ENCODE measurements around the gene C22orf31.
"Not testable (repeated sequence)": the region's sequence is repeated elsewhere in the genome, so short reads cannot be mapped to it uniquely, and the experiment has no call there.

The C22orf31 gene

GRCh38 chr22:29088809-29089208 lies 27.2 kb upstream of the C22orf31 start:
- Histone ChIP-seq H2AFZ (ENCODE audit: low read depth, low read length, severe bottlenecking) (no peak overlapping the region), H4K20me1 (ENCODE audit: low read depth, low read length) (no peaks in the 10 kb centered on the region), H3K4me2 (ENCODE audit: low read depth, low read length, poor library complexity, severe bottlenecking) (no peak overlapping the region), H3K27ac (ENCODE audit: low read depth, low read length) (no peak overlapping the region), H3K9me3 (ENCODE audit: insufficient read depth, low read length) (no peaks in the 10 kb centered on the region), H3K9ac (ENCODE audit: low read length) (no peak overlapping the region), H3F3A (ENCODE audit: insufficient read depth) (no peaks in the 10 kb centered on the region), H3K4me3 (ENCODE audit: insufficient read depth, low read length, poor library complexity, severe bottlenecking) (no peak overlapping the region), H3K36me3 (ENCODE audit: low read length) (no peaks in the 10 kb centered on the region), H3K79me2 (ENCODE audit: insufficient read depth, low read length) (no peaks in the 10 kb centered on the region), H3K9me2 (replicated peaks; ENCODE audit: insufficient read depth, low read length) (no peaks in the 10 kb centered on the region), H3K27me3 (ENCODE audit: low read length) (no peaks in the 10 kb centered on the region)
- TF ChIP-seq, protein P1, sequence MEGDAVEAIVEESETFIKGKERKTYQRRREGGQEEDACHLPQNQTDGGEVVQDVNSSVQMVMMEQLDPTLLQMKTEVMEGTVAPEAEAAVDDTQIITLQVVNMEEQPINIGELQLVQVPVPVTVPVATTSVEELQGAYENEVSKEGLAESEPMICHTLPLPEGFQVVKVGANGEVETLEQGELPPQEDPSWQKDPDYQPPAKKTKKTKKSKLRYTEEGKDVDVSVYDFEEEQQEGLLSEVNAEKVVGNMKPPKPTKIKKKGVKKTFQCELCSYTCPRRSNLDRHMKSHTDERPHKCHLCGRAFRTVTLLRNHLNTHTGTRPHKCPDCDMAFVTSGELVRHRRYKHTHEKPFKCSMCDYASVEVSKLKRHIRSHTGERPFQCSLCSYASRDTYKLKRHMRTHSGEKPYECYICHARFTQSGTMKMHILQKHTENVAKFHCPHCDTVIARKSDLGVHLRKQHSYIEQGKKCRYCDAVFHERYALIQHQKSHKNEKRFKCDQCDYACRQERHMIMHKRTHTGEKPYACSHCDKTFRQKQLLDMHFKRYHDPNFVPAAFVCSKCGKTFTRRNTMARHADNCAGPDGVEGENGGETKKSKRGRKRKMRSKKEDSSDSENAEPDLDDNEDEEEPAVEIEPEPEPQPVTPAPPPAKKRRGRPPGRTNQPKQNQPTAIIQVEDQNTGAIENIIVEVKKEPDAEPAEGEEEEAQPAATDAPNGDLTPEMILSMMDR (IDR thresholded peaks at IDR 0.05; ENCODE audit: insufficient read depth, low read length, poor library complexity, severe bottlenecking) = no peak
- no peak for TF ChIP-seq EZH2phosphoT487 (conservative IDR thresholded peaks at IDR 0.05; ENCODE audit: low read length)

- Histone ChIP-seq H3K9ac (ENCODE audit: low read length) (no peak overlapping the region), H3K4me2 (ENCODE audit: low read depth, low read length, poor library complexity, severe bottlenecking) (no peak overlapping the region), H2AFZ (ENCODE audit: low read depth, low read length, severe bottlenecking) (no peak overlapping the region), H4K20me1 (ENCODE audit: low read depth, low read length) (no peaks in the 10 kb centered on the region), H3K79me2 (ENCODE audit: insufficient read depth, low read length) (no peaks in the 10 kb centered on the region), H3K4me3 (ENCODE audit: insufficient read depth, low read length, poor library complexity, severe bottlenecking) (no peak overlapping the region), H3K9me3 (ENCODE audit: insufficient read depth, low read length) (no peaks in the 10 kb centered on the region), H3K27me3 (ENCODE audit: low read length) (no peaks in the 10 kb centered on the region), H3K9me2 (replicated peaks; ENCODE audit: insufficient read depth, low read length) (no peaks in the 10 kb centered on the region), H3F3A (ENCODE audit: insufficient read depth) (no peaks in the 10 kb centered on the region), H3K36me3 (ENCODE audit: low read length) (no peaks in the 10 kb centered on the region), H3K27ac (ENCODE audit: low read depth, low read length) (no peak overlapping the region)
- TF ChIP-seq EZH2phosphoT487 (conservative IDR thresholded peaks at IDR 0.05; ENCODE audit: low read length) = no peak
- TF ChIP-seq, protein P1 (IDR thresholded peaks at IDR 0.05; ENCODE audit: insufficient read depth, low read length, poor library complexity, severe bottlenecking) = no peak
Observed at GRCh38 chr22:29087012-29087411, 25.4 kb upstream of the C22orf31 start.

DNA sequence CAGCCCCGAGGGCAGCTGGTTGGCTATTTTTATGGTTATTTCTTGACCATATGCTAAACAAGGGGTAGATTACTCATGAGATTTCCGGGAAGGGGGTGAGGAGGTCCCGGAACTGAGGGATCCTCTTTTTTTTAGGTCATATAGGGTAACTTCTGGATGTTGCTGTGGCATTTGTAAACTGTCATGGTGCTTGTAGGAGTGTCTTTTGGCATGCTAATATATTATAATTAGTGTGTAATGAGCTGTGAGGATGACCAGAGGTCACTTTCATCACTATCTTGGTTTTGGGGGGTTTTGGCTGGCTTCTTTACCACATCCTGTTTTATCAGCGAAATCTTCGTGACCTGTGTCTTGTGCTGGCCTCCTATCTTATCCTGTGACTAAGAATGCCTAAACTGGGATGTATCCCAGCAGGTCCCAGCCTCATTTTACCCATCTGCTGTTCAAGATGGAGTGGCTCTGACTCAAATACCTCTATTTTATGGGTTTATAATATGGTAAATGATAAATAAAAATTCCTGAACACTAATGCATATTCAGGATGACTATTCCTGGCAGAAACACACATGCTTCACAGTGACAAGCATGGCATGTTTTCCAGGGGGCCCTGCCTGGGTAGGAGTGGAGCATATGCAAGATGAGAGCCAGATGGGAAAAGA lies 22.4 kb upstream of the C22orf31 start:
- Histone ChIP-seq H3K9ac (ENCODE audit: low read length) (no peak overlapping the region), H3K27ac (ENCODE audit: low read depth, low read length) (no peak overlapping the region), H3K4me2 (ENCODE audit: low read depth, low read length, poor library complexity, severe bottlenecking) (no peak overlapping the region), H3K4me3 (ENCODE audit: insufficient read depth, low read length, poor library complexity, severe bottlenecking) (no peak overlapping the region), H4K20me1 (ENCODE audit: low read depth, low read length) (no peaks in the 10 kb centered on the region), H3K27me3 (ENCODE audit: low read length) (no peaks in the 10 kb centered on the region), H3K9me2 (replicated peaks; ENCODE audit: insufficient read depth, low read length) (no peaks in the 10 kb centered on the region), H3F3A (ENCODE audit: insufficient read depth) (no peaks in the 10 kb centered on the region), H3K36me3 (ENCODE audit: low read length) (no peaks in the 10 kb centered on the region), H3K9me3 (ENCODE audit: insufficient read depth, low read length) (no peaks in the 10 kb centered on the region), H2AFZ (ENCODE audit: low read depth, low read length, severe bottlenecking) (no peak overlapping the region), H3K79me2 (ENCODE audit: insufficient read depth, low read length) (no peaks in the 10 kb centered on the region)
- TF ChIP-seq, protein P1 (IDR thresholded peaks at IDR 0.05; ENCODE audit: insufficient read depth, low read length, poor library complexity, severe bottlenecking) = no peak
- TF ChIP-seq EZH2phosphoT487 (conservative IDR thresholded peaks at IDR 0.05; ENCODE audit: low read length) = no peak

DNA sequence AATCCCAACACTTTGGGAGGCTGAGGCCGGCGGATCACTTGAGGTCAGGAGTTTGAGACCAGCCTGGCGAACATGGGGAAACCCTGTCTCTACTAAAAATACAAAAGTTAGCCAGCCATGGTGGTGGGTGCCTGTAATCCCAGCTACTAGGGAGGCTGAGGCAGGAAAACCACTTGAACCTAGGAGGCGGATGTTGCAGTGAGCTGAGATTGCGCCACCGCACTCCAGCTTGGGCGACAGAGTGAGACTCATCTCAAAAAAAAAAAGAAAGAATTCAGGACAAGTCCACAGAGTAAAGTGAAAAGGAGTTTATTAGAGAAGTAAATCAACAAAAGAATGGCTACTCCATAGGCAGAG lies 21.9 kb upstream of the C22orf31 start:
- H3K9me3 ChIP-seq (ENCODE audit: insufficient read depth, low read length); H3K9ac ChIP-seq (ENCODE audit: low read length); H3K9me2 ChIP-seq (replicated peaks; ENCODE audit: insufficient read depth, low read length): not testable (repeated sequence)

More for the DNA sequence above, 21.9 kb upstream of the C22orf31 start:
- not testable (repeated sequence) for H4K20me1 ChIP-seq (ENCODE audit: low read depth, low read length); H3F3A ChIP-seq (ENCODE audit: insufficient read depth); H3K27me3 ChIP-seq (ENCODE audit: low read length); H3K36me3 ChIP-seq (ENCODE audit: low read length); H2AFZ ChIP-seq (ENCODE audit: low read depth, low read length, severe bottlenecking); H3K4me2 ChIP-seq (ENCODE audit: low read depth, low read length, poor library complexity, severe bottlenecking); H3K27ac ChIP-seq (ENCODE audit: low read depth, low read length); H3K79me2 ChIP-seq (ENCODE audit: insufficient read depth, low read length); H3K4me3 ChIP-seq (ENCODE audit: insufficient read depth, low read length, poor library complexity, severe bottlenecking)

All from SU-DHL-6 (cell line).